SU-DHL-6 (cell line): ENCODE measurements around the gene DPP6.

ENCODE experiments used
- H2AFZ ChIP-seq: fragments of 200-600 bp; sonication (generic); 2 replicates; pipeline ENCODE4 v1.6.1; 2014; ENCODE audit warnings: low read depth, mild to moderate bottlenecking, moderate library complexity, mixed read lengths, antibody characterized with exemption, low read length; ENCODE audit not compliant: severe bottlenecking
- H3F3A ChIP-seq: fragments of 200-600 bp; shearing (Covaris generic); 2 replicates; pipeline ENCODE4 v1.6.0; 2016; ENCODE audit warnings: antibody characterized with exemption, mild to moderate bottlenecking; ENCODE audit not compliant: insufficient read depth
- H3K27ac ChIP-seq: fragments of 200-600 bp; sonication (generic); 2 replicates; pipeline ENCODE4 v1.5.1; 2016; ENCODE audit warnings: low read depth, mild to moderate bottlenecking, low read length, moderate library complexity, mixed read lengths
- H3K27me3 ChIP-seq: fragments of 200-600 bp; sonication (generic), shearing (Covaris generic); 2 replicates; pipeline ENCODE4 v1.6.0; 2014; ENCODE audit warnings: mild to moderate bottlenecking, low read length
- H3K36me3 ChIP-seq: fragments of 200-600 bp; sonication (generic); 2 replicates; pipeline ENCODE4 v1.6.1; 2014; ENCODE audit warnings: mild to moderate bottlenecking, low read length, mixed read lengths
- H3K4me2 ChIP-seq: fragments of 300-600, 200-600 bp; shearing (Covaris generic), sonication (generic); 2 replicates; pipeline ENCODE4 v1.6.0; 2014; ENCODE audit warnings: low read length, low read depth, mild to moderate bottlenecking; ENCODE audit not compliant: poor library complexity, severe bottlenecking
- H3K4me3 ChIP-seq: fragments of 200-600 bp; sonication (generic); 2 replicates; pipeline ENCODE4 v1.5.1; 2014; ENCODE audit warnings: antibody characterized with exemption, low read length, mild to moderate bottlenecking, mixed read lengths; ENCODE audit not compliant: insufficient read depth, poor library complexity, severe bottlenecking
- H3K79me2 ChIP-seq: fragments of 200-600 bp; sonication (generic); 2 replicates; pipeline ENCODE4 v1.6.1; 2014; ENCODE audit warnings: mild to moderate bottlenecking, low read length, moderate library complexity; ENCODE audit not compliant: insufficient read depth
- H3K9ac ChIP-seq: fragments of 200-600 bp; sonication (generic); 2 replicates; pipeline ENCODE4 v1.7.0; 2014; ENCODE audit warnings: mild to moderate bottlenecking, low read length
- H3K9me2 ChIP-seq: fragments of 200-600 bp; sonication (generic); replicated peaks from 2 replicates; pipeline ENCODE4 v1.6.1; 2014; ENCODE audit warnings: low read length; ENCODE audit not compliant: insufficient read depth
- H3K9me3 ChIP-seq: fragments of 200-600 bp; sonication (generic); 2 replicates; pipeline ENCODE4 v1.6.1; 2014; ENCODE audit warnings: low read length, mixed read lengths; ENCODE audit not compliant: insufficient read depth
- H4K20me1 ChIP-seq: fragments of 200-600 bp; sonication (generic); 2 replicates; pipeline ENCODE4 v1.6.1; 2014; ENCODE audit warnings: low read depth, mild to moderate bottlenecking, antibody characterized with exemption, low read length, moderate library complexity, mixed read lengths
- EZH2phosphoT487 ChIP-seq: fragments of 200-600 bp; sonication (generic), shearing (Covaris generic); conservative IDR thresholded peaks from 2 replicates; pipeline ENCODE4 v1.6.1; 2018; ENCODE audit warnings: mild to moderate bottlenecking, antibody characterized with exemption, low read length, moderate library complexity, mixed read lengths
- TF ChIP-seq, protein P1 (sequence below): fragments of 200-600 bp; sonication (generic); IDR thresholded peaks from one replicate; pipeline ENCODE4 v1.5.1; 2017; ENCODE audit warnings: antibody characterized with exemption, mild to moderate bottlenecking, low read length, moderate library complexity; ENCODE audit not compliant: insufficient read depth, poor library complexity, severe bottlenecking

Gene DPP6

DNA sequence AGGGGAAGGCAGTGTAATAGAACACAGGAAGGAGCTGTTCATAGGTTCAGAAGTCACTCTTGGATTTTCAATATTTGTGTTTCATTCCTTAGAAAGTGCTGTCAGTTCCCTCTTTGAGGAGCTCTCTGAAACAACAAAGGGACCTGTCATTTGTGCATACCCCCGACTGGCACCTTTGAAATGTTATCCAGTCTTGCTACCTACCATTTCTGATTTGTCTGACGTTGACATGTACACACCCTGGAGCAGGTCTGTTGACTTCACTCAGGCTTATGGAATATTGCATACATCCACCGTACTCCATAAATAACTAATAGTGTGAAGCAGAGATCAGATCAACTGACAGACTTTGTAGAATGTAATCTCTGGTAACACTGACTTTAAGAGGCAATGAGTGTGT lies 189.8 kb downstream of the DPP6 start:
- no peaks in the 10 kb centered on the region for H3K9me3 ChIP-seq
- H3K79me2 ChIP-seq = no peaks in the 10 kb centered on the region
- H3K9ac ChIP-seq = no peak overlapping the region
- no peaks in the 10 kb centered on the region for H3K36me3 ChIP-seq
- TF ChIP-seq, protein P1, sequence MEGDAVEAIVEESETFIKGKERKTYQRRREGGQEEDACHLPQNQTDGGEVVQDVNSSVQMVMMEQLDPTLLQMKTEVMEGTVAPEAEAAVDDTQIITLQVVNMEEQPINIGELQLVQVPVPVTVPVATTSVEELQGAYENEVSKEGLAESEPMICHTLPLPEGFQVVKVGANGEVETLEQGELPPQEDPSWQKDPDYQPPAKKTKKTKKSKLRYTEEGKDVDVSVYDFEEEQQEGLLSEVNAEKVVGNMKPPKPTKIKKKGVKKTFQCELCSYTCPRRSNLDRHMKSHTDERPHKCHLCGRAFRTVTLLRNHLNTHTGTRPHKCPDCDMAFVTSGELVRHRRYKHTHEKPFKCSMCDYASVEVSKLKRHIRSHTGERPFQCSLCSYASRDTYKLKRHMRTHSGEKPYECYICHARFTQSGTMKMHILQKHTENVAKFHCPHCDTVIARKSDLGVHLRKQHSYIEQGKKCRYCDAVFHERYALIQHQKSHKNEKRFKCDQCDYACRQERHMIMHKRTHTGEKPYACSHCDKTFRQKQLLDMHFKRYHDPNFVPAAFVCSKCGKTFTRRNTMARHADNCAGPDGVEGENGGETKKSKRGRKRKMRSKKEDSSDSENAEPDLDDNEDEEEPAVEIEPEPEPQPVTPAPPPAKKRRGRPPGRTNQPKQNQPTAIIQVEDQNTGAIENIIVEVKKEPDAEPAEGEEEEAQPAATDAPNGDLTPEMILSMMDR = no peak
- no peak for TF ChIP-seq EZH2phosphoT487
- H3F3A ChIP-seq = no peaks in the 10 kb centered on the region
- no peak overlapping the region for H2AFZ ChIP-seq
- H3K9me2 ChIP-seq = no peaks in the 10 kb centered on the region
- H3K4me2 ChIP-seq = no peak overlapping the region
- no peaks in the 10 kb centered on the region for H3K27me3 ChIP-seq
- H3K27ac ChIP-seq = no peak overlapping the region
- no peak overlapping the region for H3K4me3 ChIP-seq
- H4K20me1 ChIP-seq = no peaks in the 10 kb centered on the region

DNA sequence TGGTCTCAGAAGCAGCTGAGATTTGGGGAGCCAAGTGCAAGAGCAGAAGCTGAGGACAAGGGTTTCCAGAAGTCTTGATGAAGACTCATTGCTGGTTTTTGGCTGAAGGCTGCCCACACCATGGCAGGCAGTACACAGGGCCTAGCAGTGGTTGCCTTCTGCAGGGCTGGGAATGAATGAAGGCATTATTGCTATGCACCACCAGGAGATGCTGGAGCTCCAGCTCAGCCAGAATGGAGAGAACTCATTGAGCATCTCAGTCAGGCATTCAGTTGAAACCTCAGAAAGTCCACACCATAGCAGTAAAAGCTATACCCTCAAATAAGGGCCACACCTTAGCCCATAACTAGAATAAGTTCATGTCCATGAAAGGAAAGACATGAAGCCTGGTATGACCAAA lies 190.5 kb downstream of the DPP6 start:
- Histone ChIP-seq H4K20me1 (no peaks in the 10 kb centered on the region), H3K9ac (no peak overlapping the region), H3K36me3 (no peaks in the 10 kb centered on the region), H3K4me2 (no peak overlapping the region), H3F3A (no peaks in the 10 kb centered on the region), H3K9me2 (no peaks in the 10 kb centered on the region), H2AFZ (no peak overlapping the region), H3K27ac (no peak overlapping the region), H3K79me2 (no peaks in the 10 kb centered on the region), H3K9me3 (no peaks in the 10 kb centered on the region), H3K4me3 (no peak overlapping the region), H3K27me3 (no peaks in the 10 kb centered on the region)
- no peak for TF ChIP-seq EZH2phosphoT487
- TF ChIP-seq, protein P1 = no peak

DNA sequence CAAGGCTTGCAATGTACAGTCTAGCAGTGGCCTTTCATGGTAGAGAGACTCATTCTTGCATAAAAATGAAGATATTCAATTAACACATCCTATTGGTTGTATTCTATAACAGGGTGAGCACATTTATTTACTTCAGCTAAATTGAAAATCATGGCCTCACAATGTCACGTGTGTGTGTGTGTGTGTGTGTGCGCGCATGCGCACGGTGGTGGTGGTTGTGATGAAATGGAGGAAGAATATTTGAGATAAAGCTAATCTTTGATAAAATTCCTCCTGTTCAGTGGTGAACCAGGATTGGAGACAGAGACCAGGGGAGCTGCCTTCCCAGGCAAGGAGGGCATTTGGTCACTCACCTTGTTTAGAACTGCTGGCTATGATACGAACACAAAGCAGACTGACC lies 199.8 kb downstream of the DPP6 start:
- H3K79me2 ChIP-seq = no peaks in the 10 kb centered on the region
- no peaks in the 10 kb centered on the region for H3K36me3 ChIP-seq
- no peak overlapping the region for H3K27ac ChIP-seq

More for the DNA sequence above, 199.8 kb downstream of the DPP6 start:
- no peak for TF ChIP-seq EZH2phosphoT487
- TF ChIP-seq, protein P1 = no peak
- H4K20me1 ChIP-seq = no peaks in the 10 kb centered on the region
- H3K4me3 ChIP-seq = no peak overlapping the region
- no peaks in the 10 kb centered on the region for H3K27me3 ChIP-seq
- H3K4me2 ChIP-seq = no peak overlapping the region
- H3K9ac ChIP-seq = no peak overlapping the region
- no peak overlapping the region for H2AFZ ChIP-seq
- no peaks in the 10 kb centered on the region for H3F3A ChIP-seq
- no peaks in the 10 kb centered on the region for H3K9me2 ChIP-seq
- no peaks in the 10 kb centered on the region for H3K9me3 ChIP-seq
